GM19239 (cell line): ENCODE data around the gene SLC25A34.

Experiments used
- DNase-seq: peaks from one replicate; pipeline ENCODE4 v3.0.0; 2011; ENCODE audit warnings: low spot score; ENCODE audit not compliant: insufficient read length
- FAIRE-seq: peaks from 2 replicates; lab custom pipeline; 2011; peaks lifted over from hg19 to GRCh38; lab: Jason Lieb, UNC

The SLC25A34 gene

DNA sequence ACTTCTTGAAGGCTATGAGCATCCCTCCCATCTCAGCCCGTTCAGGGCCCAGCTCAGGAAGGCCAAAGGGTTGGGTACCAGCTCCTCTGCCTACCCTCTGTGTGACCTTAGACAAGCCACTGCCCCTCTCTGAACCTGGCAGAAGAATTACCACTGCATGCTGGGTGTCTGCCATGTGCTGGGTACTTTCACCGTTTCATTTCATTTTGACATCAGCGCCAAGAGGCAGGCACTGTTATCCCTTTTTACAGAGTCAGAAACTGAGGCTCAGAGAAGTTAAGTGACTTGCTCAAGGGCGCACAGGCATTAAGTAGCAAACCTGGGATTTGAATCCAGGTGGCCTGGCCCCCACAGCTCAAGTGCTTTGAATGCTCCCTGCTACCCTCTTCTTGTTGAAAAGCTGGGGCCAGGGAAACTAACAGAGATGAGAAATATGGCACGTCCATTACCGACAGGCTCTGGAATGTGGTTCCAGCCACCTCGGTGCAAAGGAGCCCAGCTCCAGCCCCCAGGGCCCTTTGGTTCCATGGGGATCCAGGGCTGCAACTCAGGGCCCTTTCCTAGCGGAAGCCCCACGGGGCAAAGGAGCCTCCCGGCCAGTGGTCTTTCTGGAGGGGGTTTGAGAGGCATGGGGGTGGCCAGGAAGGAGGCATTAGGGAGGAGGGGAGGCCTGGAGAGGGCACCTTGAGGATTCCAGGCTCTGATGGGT lies 12.8 kb downstream of the SLC25A34 start:
- no peak for FAIRE-seq

DNA sequence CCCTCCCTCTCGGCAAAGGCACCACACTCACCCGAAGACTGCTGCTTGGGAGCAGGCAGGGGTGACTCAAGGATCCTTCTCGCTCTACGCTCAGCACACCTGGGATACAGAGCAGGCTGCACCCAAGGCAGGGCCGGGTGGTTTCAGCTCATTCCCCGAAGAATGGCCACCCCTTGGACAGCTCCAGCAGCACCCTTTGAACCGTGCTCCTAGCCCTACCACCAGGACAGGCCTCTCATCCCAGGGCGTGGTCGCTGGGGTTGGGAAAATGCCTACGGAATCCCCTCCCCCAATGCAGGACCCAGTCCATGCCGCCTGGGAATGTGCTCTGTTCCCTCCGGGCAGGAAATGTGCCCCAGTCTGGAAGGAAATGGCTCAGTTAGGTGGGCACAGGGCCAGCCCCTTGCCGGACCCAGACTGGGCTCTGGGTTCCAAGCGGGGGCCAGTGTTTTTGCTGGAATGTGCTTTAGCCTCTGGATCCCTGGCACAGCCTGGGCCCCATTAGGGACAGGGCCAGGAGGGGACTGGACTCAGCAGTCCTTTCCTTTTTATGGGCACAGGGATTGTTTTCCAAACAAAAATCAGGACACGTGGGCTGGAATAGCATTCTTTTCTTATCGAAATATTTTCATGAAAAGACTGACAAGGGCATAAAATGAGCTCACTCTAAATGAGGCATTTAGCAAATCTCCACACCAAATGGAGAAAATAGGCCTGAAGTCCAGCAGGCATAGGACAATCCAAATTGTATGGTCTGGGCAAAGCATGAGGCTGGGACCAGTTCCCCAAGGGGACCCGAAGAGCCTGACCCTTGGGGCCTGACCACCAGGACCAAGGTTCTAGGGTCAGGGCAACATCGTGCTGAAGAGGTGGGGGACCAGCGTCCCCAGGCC lies 13.6 kb downstream of the SLC25A34 start:
- no peak for DNase-seq
- no peak for FAIRE-seq

More for the DNA sequence above, 12.8 kb downstream of the SLC25A34 start:
- no peak for DNase-seq

- FAIRE-seq, result no peak
- DNase-seq, result no peak
These were observed 14.9 kb downstream of the SLC25A34 start for GRCh38 chr1:15750924-15751323.

GRCh38 chr1:15751717-15752116 lies 15.7 kb downstream of the SLC25A34 start:
- DNase-seq (no peak), FAIRE-seq (no peak)

- DNase-seq (no peak), FAIRE-seq (no peak)
These were observed 17.7 kb downstream of the SLC25A34 start for GRCh38 chr1:15753776-15754175.

GRCh38 chr1:15755021-15755645 lies 19.1 kb downstream of the SLC25A34 start:
- FAIRE-seq (no peak), DNase-seq (no peak)

- FAIRE-seq, result no peak
These were observed 19.6 kb downstream of the SLC25A34 start for GRCh38 chr1:15755646-15756040.

DNA sequence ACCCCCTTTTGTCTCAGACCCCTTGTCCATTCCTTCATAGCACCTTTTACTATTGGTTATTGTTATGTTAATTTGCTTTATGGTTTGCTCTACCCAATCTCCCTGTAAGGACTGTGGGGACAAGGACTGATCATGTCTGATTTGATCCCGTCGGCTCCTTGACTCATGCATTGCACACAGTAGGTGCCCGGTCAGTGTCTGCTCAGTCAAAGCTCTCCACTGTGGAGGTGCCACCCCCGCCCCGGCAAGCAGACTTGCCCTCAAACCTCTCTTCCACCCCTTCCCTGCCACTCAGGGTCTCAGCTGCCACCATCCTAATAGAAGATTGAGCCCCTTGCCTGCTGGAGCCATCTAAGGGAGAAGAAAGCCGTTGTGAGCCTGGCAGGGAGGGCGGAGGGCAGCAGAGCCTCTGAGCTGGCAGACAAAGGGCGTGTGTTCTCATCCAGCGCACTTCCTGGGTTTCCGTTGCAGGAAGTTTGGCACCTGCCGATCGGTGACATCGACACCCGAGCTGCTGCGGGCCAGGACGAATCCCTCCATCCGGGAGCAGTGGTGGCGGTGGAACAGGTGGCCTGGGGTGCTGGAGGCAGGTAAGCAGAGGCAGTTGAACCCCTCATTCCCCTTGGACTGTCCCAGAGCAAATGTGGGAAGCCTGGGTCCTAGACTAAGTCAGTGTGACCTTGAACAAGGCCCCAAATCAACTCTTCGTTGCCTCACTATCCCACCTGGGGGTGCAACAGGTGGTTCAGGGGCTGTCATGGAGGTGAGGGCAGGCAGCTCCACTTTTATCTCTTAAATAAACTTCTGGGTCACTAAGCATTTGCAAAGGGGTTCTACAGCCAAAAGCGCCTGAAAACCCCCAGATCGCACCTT lies 20.3 kb downstream of the SLC25A34 start:
- no peak for FAIRE-seq
- DNase-seq, result no peak

More at GRCh38 chr1:15755646-15756040, 19.6 kb downstream of the SLC25A34 start:
- no peak for DNase-seq

- DNase-seq (no peak), FAIRE-seq (no peak)
These were observed 21.0 kb downstream of the SLC25A34 start for GRCh38 chr1:15757016-15757543.

DNA sequence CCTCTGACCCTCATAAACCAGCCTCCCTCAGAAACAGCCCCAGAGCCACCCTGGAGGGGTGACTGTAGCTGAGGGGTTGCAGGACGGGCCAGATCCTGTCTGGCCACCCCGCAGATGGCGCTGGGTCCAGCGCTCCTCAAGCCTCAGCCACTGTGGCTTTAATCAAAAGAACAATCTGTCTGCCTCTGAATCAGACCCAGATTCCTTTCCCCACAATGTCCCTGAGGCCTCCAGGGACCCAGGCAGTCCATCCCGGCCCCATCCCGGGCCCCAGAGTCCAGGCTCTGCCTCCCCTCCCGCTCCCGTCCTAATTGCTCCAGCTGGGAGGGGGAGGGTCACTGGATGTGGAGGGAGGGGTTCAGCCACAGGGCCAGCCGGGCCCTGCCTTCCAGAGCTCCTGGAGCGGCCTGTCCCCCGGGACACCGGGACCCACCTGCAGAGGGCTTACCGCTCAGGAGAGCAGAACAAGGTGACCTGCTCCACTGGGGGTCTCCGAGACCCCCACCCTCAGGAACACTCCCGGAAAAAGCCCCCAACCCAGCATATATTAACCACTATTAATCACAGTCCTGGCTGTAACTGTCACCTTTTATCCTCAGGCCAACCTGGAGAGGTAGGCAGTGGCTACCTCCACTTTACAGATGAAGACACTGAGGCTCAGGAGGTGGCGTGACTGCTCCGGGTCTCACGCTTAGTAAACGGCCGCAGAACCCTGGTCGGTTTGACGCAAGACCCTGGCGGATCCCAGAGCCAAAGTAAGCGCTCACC lies 21.7 kb downstream of the SLC25A34 start:
- DNase-seq, result no peak
- no peak for FAIRE-seq

DNA sequence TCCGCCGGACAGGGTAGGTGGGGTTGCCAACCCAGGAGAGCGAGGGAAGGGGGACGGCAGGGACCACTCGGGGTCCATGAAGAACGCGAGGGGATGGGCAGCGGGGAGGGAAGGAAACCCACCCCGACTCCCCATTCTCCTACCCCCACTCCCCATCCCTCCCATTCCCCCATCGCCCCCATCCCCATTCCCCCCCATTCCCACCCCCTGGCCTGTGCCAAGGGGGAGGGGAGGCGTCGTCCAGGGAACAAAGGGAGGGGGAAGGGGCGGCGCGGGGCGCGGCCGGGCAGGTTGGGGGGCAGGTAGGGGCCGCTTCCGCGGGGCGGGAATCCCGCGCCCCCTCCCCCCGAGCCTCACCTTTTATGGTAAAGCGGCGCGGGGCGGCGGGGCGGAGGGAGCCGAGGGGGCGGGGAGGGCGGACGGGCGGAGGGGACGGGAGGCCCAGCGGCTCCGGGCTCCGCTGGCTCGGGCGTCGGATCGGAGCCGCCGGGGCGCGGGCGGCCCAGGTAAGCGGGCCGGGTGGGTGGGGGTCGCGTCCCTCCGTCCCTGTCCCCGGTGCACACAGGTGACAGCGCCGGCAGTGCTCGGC lies 22.4 kb downstream of the SLC25A34 start, which contains the start of gene FBLIM1:
Gene FBLIM1, plus strand, starts transcription at position 453 of the 589 bp plus-strand sequence. CDS start 6,189 bp downstream, outside the sequence.
- FAIRE-seq (no peak), DNase-seq (no peak)

DNA sequence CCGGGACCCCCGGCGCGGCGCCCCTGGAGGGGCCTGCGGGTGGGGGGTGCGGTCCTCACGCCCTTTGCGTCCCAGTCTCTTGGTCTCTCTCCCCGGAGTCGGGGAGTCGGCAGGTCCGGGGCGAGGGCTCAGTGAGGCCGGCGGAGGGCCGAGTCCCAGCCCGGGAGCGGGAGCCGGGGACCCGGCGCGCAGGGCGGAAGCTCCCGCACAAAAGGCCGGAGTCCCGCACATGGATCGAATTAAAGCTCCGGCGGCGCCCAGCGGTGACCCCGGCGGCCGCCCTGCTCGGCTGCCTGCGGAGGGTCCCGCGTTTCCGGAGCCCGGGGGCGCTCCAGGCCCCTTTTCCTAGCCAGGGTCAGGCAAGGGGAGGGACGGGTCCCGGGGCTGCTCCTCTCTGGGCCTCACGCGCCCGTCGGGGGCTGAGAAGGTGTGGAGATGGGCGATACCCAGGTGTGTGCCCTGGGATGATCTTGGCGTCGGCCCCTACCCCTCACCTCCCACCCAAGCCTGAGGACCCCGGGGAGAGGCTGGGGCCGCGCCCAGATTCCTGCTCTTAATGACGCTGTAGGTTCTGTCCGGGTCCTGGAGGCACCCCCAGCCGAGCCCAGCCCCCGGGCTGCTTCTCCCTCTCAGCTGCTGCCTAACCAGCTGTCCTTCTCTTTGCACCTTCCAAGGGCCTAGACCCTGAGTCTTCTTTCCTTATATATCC lies 23.0 kb downstream of the SLC25A34 start:
- DNase-seq, result no peak
- FAIRE-seq, result no peak

GRCh38 chr1:15760520-15761211 lies 24.6 kb downstream of the SLC25A34 start:
- no peak for FAIRE-seq
- DNase-seq, result no peak

- no peak for FAIRE-seq
These were observed 25.5 kb downstream of the SLC25A34 start for GRCh38 chr1:15761366-15762128.

GRCh38 chr1:15762546-15762945 lies 26.5 kb downstream of the SLC25A34 start:
- FAIRE-seq, result no peak
- no peak for DNase-seq

More at GRCh38 chr1:15761366-15762128, 25.5 kb downstream of the SLC25A34 start:
- no peak for DNase-seq

- no peak for DNase-seq
These were observed 28.3 kb downstream of the SLC25A34 start for GRCh38 chr1:15764269-15764764.

More at GRCh38 chr1:15764269-15764764, 28.3 kb downstream of the SLC25A34 start:
- FAIRE-seq, result no peak
